NCI-H2227 (cell line): ENCODE results near the gene FMN2.

Experiments
- DNase-seq: peaks from one replicate; lab custom pipeline; 2025; ENCODE audit not compliant: unreplicated experiment; lab: John Stamatoyannopoulos, UW

The FMN2 gene

GRCh38 chr1:240193679-240194078, 102.0 kb downstream of the FMN2 start:
- DNase-seq: no peak

- no peak for DNase-seq
Measured at GRCh38 chr1:240194120-240194519, 102.4 kb downstream of the FMN2 start.

GRCh38 chr1:240198376-240198775, 106.7 kb downstream of the FMN2 start:
- no peak for DNase-seq

- no peak for DNase-seq
Measured at GRCh38 chr1:240199758-240200645, 108.3 kb downstream of the FMN2 start.

GRCh38 chr1:240201931-240202330, 110.2 kb downstream of the FMN2 start:
- no peak for DNase-seq

DNA sequence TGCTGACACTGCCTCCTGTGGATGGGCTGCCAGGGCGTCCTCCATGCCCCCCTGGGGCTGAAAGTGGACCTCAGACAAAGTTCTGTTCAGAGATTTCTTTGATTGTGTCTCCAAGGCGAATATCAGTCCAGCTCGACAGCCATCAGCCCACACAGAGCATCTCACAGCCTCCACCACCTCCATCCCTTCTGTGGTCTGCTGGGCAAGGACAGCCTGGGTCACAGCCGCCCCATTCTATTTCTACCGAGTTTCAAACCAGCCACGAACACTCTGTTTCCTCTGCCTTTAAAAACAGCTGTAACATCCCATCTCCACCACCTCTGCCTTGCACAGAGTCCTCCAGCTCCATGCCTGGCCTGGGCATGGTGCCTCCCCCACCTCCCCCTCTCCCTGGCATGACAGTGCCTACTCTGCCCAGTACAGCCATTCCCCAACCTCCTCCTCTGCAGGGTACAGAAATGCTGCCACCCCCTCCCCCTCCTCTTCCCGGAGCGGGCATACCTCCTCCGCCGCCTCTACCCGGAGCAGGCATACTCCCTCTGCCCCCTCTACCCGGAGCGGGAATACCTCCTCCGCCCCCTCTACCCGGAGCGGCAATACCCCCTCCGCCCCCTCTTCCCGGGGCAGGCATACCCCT, 115.5 kb downstream of the FMN2 start:
- no peak for DNase-seq

GRCh38 chr1:240210026-240210425, 118.3 kb downstream of the FMN2 start:
- no peak for DNase-seq

GRCh38 chr1:240212556-240212955, 120.9 kb downstream of the FMN2 start:
- no peak for DNase-seq

GRCh38 chr1:240217403-240217802, 125.7 kb downstream of the FMN2 start:
- no peak for DNase-seq

GRCh38 chr1:240219104-240219503, 127.4 kb downstream of the FMN2 start:
- DNase-seq: no peak

DNA sequence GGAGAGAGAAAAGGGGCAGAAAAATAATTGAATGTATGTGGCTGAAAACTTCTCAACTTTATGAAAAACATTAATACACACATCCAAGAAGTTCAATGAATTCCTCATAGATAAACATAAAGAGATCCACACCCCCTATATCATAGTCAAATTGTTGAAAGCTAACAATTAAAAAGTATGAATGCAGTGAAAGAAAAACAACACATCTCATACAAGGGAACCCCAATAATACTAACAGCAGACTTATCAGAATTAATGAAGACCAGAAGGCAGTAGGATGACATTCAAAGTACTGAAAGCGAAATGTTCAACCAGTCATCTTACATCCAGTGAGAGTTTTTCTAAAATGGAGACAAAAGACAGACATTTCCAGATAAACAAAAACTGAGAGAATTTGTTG, 134.4 kb downstream of the FMN2 start:
- no peak for DNase-seq

DNA sequence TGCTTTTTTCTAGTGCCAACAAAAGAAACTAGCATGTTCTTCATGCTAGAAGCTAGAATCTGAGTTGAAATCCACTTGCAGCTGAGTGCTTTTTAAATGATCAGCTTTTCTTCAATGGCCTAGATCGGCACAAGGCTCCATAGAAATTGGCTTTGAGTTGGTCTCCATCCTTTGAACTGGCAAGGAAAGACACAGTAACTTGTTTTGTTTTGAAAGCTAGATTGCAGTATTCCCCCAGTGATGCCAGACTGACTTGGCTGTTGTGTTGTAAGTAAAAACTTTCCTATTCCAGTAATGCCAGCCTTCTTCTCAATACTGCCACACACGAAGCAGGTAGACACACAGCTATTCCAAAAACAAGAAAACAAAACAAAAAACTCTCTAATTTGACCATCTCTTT, 139.1 kb downstream of the FMN2 start:
- no peak for DNase-seq

DNA sequence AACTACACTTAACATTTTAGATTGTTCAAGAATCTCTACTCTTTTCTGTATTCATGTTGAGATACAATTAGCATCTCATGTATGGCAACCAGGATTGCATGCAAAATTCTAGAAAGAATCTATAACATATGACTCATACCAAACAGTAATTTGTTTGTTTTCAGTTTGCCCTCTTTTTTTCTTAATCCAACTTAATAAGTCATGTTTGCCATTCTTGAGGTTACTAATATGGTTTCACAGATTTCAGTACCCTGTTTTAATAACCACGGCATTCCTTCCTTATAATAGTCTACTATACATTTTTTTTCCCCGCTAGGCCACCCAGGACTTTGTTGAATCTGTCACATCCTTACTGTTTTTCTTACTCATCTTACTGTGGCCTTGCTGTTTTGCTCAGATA, 140.8 kb downstream of the FMN2 start:
- no peak for DNase-seq

- no peak for DNase-seq
Measured at GRCh38 chr1:240234485-240235210, 143.0 kb downstream of the FMN2 start.

DNA sequence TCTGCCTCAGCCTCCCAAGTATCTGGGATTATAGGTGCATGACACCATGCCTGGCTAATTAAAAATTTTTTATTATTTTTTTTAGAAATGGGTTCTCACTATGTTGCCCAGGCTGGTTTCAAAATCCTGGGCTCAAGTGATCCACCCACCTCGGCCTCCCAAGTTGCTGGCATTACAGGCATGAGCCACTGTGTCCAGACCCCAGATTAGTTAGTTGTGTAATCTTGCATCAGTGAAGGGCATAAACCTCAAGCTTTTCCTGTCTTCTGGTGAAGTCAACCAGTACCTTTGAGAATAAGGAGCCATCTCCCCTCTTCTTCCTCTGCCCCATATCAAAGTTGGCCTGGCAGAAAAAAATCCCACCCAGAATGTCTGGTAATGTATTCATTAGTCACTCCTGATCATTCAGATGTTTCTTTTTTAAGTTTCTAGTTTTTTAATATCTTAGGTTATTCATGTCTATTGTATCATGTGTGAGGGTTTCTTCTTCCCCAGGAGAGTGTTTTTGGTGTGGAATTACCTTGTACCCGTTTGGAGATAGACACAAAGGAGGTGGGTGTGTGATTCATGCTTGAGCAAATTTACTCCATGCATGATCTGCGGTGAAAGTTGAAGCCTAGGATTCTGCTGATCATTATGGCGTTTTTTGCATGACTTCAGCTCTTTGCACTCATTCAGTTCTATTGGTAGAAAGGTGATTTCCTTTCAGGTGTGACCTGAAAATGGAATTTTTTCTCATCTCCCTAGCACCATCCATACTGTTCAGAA, 144.0 kb downstream of the FMN2 start:
- no peak for DNase-seq

DNA sequence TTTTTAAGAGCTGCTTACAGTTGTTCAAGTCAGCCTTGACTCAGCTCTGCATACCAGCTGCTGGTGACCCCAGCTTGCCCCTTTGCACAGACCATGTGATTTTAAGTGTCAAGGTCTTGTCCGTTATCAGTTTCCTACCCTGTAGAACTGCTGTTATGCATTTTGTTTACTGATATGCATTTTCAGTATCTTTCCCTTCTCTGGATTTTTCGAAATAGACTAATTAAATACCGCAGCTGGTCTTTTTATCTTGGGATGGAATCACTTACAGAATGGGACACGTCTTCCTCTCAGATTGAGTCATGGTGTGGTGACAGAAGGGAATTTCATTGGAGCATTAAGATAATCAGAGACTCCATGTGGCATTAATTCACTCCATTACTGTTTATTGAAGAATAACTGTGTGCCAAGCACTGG, 145.6 kb downstream of the FMN2 start:
- DNase-seq: no peak

DNA sequence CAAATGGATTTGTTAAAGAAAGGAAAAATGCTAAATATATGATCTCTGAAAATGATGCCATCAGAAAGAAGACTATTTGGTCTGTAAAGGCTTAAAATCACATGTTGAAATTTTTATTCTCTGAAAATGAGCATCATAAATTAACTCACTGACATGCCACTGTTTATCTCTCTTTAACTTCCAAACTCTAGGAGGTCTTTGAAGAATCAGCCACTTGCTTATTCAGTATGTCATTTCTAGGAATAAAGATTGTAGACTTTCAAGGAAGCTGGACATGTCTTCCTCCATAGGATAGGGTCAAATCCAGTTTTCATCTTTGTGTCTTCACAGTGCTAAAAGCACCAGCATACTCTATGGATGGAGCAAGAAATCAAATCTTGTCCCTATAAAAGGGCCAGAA, 147.6 kb downstream of the FMN2 start:
- DNase-seq: no peak

DNA sequence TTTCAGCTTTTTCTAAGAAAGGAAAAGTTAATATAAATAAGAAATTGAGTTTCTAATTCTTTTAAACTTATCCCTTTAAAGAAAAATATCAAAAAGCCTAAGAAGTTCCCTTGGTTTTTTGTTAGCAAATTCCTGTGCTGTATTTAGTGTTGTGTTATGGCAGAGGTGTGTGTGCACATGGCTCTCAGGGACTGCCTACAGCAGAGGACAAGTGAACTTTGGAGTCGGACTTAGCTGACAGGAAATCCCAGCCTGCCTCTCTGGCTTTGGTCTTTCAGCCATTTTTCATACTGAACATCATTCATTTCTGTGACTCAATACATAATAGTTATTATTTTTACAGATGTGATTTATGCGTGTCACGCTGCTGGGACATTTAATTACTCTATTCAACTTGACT, 149.6 kb downstream of the FMN2 start:
- no peak for DNase-seq

GRCh38 chr1:240242601-240243144, 151.0 kb downstream of the FMN2 start:
- DNase-seq: no peak

DNA sequence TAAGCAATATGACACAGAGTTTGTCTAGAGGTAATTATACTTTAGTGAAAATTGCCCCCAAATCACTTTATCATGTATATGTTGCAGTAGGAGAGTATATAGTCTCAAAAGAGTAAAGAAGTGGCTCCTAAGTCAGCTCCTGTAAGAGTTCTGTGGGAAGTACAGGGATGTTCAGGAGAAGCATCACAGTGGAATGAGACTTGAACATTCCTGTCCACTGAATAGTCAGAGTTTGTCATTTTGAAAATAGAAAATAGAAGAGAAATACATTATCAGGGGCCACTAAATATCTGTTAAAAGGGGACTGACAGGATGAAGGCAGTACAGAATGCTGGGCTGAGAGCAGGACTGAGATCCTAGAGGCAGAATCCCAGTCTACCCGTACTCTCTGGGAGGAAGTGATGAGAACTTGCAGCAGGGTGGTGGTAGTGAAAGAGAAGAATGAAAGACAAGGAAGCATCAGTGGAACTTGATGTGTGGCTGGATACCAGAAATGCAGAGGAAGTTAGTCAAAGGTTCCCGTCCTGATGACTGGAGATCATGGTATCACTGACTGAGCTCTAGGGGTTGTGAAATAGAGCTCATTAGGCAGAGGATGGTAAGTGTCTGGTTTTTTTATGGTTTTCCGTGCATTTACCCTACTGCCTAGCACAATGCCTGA, 153.4 kb downstream of the FMN2 start:
- no peak for DNase-seq
